Activated CD4-positive, alpha-beta T cell treated with anti-CD3 and anti-CD28 coated beads, Interleukin-2, amount 50 U/mL, for 48 hours (primary cell): Measurements from ENCODE around the gene KTN1.

Experiments
- DNase-seq, 2 experiments: peaks; one replicate each; pipeline ENCODE4 v3.0.0-alpha.2; 2020

The KTN1 gene

DNA sequence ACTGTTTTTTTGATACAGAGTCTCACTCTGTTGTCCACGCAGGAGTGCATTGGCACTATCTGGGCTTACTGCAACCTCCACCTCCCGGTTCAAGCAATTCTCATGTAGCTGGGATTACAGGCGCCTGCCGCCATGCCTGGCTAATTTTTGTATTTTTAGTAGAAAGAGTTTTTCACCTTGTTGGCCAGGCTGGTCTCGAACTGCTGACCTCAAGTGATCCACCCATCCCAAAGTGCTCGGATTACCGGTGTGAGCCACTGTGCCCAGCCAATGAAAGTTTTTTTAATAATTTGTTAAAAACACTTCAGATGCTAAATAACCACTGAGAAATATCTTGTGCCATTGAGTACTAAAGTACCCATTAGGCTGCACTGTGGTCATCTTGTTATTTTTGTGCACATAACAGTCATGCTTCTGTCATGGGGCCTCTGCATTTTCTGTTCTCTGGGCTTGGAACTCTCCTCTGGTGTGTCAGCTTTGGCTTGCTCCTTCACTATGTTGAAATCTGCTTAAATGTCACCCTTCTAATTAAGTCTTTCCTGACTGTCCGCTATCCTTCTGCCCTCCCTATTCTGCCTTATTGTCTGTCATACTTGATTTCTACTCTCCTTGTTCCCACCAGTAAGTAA, 105.1 kb downstream of the KTN1 start:
- DNase-seq: no peak

DNA sequence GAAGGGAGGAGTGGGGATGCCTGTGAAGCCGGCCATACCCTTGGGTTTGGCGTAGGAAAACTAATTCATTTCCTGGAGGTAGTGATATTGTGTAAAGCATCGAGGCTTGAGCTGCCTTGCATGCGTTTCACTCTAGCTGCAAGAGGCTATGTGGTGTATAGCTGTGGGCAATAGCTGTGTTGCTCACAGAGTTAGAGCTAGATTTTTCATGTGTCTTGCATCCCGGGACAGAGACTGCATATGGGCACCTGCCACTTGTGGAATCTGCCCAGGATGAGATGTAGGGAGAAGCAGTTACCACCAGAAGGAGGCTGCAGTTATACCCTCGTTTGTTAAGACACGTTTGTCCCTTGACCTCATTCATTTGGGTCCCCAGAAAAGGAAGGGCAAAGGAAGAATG, 106.7 kb downstream of the KTN1 start:
- no peak for DNase-seq

DNA sequence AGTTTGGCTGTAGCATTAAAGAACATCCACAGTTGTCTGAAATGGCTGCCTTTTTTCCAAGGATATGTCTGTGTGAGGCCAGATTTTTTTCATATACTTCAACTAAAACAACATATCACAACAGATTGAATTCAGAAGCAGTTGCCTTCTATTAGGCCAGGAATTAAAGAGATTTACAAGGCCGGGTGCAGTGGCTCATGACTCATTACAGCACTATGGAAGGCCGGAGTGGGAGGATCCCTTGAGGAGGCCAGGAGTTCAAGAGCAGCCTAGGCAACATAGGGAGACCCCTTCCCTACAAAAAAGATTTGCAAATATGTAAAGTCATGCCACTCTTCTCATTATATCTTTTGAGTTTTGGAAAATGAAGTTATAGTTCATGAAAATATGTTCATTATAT, 108.6 kb downstream of the KTN1 start:
- DNase-seq: no peak

DNA sequence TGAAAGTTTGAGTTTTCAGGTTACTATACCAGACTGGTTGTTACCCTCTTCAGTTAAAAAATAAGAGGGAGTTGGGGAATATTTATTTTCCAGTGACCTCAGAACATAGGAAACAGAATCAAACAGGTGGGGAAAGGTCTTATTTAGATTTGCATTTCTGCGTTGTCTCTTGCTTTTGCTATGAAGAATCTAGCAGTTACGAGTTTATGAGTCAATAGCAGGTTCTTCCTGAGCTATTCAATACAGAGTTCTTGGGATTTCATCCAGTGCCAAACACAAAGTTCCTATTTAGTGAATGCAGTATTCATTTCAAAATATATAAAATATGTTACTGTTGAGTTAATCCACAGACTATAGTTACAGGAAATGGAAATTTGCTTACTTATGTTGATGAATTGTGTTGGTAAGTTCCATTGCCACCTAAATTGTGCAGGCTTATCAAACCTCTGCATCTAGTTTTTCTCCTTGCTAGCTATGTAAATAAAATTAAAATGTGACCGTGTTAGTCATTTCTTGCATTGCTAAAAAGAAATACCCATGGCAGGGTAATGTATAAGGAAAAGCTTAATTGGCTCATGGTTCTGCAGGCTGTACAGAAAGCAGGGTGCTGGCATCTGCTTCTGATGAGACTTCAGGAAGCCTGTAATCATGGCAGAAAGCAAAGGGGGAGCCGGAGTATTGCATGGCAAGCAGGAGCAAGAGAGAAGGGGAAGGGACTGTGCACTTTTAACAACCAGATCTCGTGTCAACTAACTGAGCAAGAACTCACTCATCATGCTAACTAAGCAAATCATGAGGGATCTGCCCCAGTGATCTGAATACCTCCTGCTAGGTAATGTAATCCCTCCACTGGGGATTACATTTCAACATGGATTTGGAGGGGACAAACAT, 110.2 kb downstream of the KTN1 start:
- DNase-seq: no peak

DNA sequence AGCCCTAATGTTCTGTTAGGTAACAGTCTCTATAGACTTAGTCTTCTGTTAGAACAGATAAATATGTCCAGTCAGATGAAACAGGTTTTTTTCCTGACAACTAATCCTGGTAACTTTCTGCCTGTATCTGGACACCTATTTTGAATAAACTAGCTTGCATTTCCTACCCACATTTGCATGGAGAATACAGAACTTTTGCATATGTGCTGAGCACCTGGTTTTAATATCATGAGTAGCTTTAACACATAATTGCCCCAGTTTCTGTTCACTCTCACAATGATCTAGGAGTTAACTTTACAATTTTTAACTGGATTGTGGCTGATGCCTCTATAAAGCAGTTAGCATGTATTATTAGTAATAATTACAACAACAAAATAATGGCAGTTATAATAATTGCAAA, 111.7 kb downstream of the KTN1 start:
- no peak for DNase-seq

DNA sequence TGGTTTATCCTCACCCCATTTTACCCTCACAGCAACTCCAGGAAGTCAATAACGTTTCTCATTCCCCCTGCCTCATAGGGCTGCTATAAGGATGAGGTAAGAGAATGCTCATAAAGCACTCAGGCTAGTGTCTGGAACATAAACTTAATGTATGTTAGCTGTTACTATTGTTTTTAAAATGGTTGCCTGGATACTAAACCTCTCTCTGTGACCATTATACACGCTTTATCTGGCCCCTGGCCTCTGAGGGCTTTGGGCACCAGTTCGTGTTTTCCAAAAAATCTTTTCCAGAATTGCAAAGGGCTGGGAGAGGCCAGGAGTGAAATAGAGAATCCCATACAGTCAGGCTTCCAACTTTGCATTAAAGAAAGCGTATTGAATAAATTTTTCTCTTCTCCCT, 113.9 kb downstream of the KTN1 start:
- DNase-seq: no peak

DNA sequence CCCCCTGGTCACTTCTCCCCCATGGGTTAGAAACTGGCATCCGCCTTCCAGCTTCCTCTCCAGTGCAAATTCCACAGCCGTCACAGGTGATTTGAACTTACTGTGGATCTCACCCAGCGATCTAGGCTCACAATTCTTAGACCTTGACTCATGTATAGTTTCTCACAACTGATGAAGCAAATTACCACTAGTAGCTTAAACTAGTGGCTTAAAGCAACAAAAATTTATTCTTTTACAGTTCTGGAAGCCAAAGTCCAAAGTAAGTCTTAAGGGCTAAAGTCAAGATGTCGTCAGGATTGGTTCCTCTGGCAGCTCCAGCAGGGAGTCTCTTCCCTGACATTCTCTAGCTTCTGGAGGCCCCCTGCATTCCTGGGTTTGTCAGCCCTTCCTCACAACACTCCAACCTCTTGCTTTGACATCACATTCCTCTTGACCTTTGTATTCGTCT, 117.4 kb downstream of the KTN1 start:
- DNase-seq: no peak

DNA sequence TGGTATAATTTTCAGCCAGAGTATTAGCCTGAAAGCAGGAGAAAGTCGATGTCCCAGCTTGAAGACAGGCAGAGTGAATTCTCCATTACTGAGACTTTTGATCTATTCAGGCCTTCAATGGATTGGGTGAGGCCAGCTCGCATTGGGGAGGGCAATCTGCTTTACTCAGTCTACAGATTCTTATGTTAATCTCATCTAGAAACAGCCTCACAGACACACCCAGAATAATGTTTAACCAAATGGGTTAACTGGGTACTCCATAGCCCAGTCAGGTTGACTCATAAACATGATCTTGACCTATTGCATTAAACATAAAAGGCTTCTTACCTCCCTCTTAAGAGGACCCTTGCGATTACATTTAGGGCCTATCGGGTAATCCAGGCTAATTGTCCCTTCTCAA, 118.0 kb downstream of the KTN1 start:
- no peak for DNase-seq

DNA sequence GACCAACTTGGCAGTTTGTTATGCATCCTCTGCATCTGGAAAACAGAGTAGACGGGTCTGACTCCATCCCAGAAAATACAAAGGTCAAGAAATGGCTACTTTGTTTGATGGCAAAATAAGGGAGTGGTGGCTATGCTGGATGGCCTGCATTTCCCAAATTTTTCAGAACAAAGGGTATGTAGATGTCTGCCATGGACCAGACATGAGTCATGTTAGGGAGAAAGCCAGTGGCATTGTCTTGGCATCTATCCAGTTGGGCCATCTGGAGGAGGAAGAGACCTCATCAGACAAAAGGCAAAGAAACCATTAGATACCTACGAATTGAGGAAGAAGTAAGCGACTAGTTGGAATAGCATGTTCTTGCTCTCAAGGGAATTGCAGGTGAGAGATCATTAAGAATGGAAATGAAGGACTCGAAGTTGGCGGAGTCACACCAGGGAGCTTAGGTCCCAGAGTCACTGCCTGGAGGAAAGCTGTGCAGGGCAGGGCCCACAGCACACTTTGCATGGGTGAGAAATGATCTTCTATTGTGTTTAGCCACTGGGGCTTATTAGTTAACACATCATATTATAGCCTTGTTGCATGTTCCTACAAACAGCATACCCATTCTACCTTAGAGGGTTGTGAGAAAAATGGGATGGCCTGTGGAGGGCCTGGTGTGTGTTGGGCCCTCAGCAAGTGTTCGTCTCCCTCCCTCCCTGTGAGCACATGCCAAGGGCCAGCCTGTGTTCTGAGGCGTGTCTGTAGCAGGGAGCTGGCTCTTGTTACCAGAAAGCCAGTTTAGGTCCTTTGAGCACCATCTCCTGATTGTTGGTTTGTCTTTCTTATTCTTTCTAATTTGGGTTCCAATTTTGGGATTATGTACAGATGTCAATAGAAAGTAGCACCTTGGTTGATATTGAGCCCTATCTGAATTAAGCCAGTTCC, 119.4 kb downstream of the KTN1 start:
- DNase-seq: no peak

DNA sequence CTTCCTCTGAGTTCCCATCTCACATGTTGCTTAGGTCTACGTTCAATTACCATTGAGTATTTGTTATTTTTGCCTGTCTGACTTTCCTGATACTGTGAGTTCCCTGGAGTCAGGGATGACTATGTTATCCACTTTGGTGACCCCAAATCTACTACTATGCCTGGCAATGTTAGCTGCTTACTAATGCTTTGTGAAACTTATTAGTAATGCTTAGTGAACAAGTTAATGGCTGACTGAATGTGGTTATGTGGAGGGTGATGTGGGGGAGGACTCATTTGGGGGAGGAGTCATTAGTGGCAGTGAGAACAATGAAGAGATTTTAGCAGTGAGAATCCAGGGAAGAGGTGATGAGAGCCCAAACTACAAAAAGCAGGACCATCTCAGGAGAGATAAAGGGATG, 121.6 kb downstream of the KTN1 start:
- DNase-seq: no peak

DNA sequence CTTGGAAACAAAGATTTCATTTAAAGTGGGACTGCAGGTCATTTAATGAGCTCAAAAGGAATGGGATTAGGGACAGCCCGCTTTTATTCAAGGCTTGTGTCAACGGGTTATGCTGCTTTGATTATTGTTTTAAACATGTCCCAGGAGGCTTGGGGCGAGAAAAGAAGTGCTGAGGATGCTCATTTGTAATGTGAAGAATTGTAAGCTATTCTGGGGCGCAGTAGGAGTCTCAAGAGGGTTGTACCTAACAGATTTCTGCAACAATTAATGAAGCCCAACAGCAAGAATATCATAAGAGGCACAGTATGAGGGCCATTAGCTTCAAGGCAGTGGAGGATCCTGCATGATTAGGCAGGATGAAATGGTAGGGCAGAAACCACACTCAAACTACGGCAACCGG, 122.5 kb downstream of the KTN1 start:
- DNase-seq: no peak

DNA sequence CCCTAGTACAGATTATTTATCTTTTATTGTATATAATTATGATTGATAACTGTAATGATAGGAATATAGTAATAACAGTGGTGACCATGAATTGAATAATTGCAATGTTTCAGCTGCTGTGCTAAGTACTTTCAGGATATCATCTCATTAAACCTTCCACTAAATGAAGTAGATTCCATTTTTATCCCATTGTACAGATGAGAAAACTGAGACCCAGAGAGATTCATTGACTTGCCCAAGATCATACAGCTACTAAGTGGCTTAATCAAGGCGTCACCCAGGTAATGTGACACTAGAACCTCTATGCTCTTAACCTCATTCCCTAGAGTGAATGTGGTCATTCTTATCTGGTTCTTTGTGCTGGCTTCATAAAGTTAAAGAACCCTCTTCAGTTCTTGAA, 124.6 kb downstream of the KTN1 start:
- DNase-seq: no peak

DNA sequence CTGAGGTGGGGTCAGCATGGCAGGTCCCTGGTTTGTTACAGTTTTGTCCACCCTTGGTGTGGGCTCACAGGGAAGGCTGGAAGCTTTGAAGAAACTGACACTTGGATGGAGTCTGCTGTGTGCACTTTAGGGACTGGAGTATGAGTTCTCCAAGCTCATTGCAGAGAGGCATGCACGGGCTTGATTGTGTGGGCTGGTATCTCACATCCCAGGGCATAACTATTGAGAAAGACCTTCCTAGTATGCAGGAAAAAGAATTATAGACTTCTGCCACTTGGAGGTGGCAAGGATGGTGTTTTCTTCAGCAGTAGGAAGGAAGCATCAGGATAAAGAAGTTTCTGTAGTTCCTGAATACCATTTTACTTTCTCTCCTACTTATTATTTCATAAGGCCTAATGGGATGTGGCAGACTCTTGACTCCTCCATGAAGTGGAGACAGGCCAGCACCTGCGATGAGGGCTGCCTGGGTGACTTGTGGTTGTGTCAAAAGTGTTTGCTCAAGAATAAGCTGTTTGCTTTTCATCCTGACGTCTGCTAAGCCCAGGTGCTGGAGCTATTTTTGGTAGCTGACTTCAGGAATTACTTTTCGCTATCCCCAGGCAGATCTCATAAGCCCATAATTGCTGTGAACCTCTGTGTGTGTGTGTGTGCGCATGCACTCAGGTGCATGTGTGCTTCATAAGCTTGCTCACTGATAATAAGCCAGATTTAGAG, 125.8 kb downstream of the KTN1 start:
- no peak for DNase-seq

DNA sequence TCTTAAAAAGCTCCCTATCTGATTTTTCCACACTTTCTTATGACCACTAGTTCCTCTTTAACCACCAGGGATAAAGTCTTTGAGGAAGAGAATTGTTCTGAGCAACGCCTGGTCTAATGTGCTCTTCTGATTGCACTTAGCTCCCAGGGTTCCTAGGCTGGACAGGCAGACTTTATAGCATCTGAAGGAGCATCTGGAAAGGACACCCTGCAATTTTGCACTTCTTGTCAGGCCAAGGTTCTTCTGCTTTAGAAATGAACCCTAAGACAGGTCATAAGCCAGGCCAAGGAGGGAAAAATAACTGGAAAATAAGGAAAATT, 126.3 kb downstream of the KTN1 start:
- DNase-seq: no peak

DNA sequence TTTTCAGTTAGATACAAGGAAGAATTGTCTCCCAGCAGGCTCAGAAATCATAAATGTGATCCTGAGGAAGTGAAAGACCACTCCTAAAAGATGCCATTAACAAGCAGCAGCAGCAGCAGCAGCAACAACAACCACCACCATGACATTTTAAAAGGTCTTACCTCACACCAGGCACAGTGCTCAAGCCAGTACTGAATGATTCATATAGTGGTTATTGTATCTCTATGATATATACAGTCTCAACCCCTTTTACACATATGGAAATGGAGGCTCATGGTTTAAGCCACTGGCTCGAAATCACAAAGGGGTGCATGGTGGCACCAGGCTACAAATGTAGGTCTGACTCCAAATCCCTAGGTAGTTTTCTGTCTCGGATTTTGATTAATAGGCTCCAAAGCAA, 126.9 kb downstream of the KTN1 start:
- no peak for DNase-seq

DNA sequence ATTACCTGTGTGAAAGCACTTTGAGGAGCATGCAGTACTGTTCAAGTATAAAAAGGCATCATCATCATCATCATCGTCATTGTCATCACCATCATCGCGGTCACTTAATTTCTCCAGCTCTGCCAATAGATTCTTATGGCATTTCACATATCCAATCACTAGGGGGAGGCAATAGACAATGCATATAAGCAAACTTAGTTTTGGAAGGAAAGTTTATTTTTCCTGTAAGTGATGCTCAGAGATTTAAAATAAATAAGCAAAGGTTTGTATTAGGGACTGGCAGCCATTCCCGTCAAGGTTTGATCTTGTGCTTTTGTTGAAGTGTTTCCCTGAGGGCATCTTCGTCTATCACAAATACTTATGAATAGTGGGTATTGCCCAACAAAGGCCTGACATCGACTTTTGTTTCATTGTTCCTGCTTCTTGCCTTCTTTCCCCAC, 127.4 kb downstream of the KTN1 start:
- no peak for DNase-seq

DNA sequence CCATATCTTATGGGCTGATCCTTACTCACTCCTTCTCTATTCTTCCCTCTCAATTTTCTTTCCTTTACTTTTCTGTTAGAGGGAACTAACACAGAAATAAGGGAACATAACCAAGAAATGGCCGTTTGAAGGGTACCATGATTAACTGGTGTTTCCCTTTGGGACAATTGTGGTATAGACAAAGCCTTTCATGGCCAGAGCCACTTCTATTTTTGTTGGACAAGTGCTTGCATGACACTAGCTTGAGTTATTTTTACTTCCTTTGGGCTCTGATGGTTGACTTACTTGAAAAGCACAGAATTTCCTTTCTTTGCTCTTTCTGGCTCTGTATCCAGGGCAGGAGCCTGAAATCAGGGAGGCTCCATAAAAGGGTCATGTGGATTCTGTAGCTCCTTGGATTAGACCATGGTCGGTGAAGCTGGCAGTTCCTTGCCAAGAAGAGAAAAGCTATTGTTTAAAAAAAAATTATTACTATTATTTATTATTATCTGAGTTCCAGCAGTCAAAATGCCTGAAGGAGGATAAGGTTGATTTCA, 130.6 kb downstream of the KTN1 start:
- DNase-seq: no peak

DNA sequence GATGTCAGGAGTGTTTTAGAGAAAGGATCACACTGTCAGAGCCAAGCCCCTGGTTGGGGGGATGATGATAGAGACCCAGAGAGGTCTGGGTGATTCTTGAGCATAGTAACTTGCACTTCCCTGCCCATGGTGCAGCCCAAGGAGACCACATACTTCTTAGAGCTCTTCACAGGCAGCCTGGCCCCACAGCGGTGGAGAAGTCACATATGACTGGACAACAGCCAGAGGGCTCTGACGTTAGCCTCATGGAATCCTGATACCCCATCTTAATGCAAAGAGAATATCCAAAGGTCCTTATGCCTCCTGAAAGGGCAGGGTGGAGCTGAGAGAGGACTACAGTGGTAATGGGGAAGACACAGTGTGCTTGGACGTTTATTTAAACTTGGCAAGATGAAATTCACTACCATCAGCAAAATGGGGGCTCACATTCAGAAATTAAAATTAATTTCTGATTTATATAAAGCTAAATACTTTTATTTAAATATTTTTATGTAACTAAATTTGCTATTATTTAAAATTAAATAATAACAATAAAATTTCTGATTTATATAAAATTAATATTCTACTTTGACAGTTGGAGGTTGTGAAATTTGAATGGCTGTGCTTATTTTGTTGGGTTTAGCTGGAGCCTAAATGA, 131.3 kb downstream of the KTN1 start:
- DNase-seq: no peak

DNA sequence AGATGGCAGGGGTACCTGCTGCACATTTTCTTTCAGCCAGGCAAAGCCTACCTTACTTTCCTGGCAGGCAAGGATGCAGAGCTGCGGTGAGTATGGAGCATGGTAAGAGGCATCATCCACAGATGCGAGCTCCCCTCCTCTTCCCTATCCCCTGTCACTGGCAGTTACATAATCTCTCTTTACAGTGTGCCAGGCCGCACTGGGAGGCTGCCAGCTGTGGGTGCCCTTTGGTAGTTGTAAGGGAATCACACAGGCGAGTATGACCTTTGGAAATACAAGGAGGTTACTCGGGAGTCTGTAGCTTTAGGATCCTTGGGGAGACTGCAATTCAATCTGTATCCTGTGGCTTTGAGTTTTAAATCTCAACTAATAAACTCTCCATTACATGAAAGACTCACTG, 132.5 kb downstream of the KTN1 start:
- no peak for DNase-seq

DNA sequence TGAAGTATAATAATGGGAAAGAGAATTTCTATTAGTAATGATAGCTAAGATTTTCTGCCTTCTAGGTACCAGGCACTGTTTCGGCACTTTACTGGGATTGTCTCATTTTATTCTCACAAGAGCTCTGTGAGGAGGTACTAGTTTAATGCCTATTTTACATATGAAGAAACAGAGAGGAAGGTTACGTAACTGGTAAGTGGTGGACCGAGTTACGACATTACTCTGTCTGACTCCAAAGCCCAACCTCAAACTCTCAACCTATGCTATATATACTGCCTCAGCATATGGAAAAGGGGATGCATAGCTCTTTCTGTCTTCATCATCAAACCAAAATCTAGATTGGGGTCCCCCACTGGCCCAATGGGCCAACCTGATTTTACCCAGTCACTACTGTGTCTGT, 133.5 kb downstream of the KTN1 start:
- DNase-seq: no peak

DNA sequence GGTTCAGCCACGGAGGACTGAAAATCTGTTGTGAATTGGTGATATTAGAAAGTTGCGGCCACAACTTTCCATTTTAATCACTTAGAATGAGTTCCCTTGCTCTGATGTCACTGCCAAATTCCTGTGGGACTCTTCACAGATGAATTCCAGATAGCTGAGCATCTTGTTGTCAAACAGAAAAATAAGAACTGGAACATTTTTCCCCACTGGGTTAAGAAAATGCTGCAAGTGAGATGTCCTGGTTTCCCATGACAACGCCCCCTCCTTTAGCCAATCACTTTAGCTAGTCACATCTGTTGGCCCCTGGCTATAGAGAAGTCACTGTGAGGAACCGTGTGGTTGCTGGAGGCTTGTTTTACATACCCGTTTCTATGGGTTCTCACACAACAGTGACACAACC, 135.9 kb downstream of the KTN1 start:
- DNase-seq: no peak

DNA sequence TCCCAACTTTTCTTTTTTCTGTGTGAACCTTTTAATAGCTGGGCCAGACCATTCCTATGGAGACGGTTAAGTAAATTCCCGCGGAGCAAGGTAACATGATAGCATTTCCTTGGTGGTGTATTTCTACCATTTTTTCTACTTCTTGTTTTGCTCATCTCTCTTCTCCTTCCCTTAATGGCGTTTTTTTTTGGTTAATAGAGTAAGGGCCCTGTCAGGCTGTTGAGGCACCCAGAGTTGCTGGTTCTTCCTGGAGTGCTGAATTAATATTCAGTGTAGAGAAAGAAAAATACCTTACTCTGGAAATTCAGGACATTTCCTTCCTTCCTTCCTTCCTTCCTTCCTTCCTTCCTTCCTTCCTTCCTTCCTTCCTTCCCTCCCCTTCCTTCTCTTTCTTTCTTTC, 137.6 kb downstream of the KTN1 start:
- no peak for DNase-seq
